ENCODE data around the gene TRPM5. TPM values are rescaled to one million over a fixed set of nuclear protein-coding genes. Genes with fewer than 3 reads are reported as not detected.

TRPM5 gene
- total and polyA plus RNA-seq, 2 of the 8 experiments (the other 6 are each of a cell fraction or from before 2014, with no cell fraction given): 0.02 TPM; not detected in 1

DNA sequence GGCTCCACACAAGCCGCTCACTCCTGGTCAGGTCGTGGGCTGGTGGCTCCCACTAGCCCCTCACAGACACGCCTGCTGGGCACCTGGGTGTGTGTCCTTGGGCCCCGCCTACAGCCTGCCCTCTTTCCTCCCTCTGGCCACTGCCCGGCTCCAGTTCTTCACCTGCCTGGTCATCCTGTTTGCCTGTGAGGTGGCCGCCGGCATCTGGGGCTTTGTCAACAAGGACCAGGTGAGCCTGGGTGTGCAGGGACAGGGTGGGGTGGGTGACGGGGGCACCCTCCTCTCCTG lies 49.6 kb downstream of the TRPM5 start:
- Histone ChIP-seq H4K8ac (ENCODE audit: extremely low read depth, insufficient read depth, low read length) (no peak overlapping the region), H3K27me3 (replicated peaks in 1 of 4; ENCODE audit: control insufficient read depth in 3 of 4, extremely low read depth in 1 of 4, insufficient read depth in 3 of 4, low read length in 3 of 4) (no peaks in the 10 kb centered on the region), H3K4me2 (ENCODE audit: insufficient read depth in 1 of 2, low read depth in 2 of 2, low read length in 2 of 2) (no peak overlapping the region), H3K14ac (ENCODE audit: insufficient read length) (no peak overlapping the region), H3K79me1 (ENCODE audit: low read depth, low read length) (peaks cover 11% of the 10 kb centered on the region), H3K9ac (replicated peaks in 1 of 4; ENCODE audit: extremely low read depth in 1 of 4, low read depth in 3 of 4, low read length in 3 of 4) (no peak overlapping the region), H3K4me3 (ENCODE audit: extremely low read depth in 1 of 4, insufficient read depth in 2 of 4, low read depth in 3 of 4, low read length in 4 of 4) (no peak overlapping the region), H3K4ac (replicated peaks; ENCODE audit: insufficient read length, low read depth, low read length) (no peak overlapping the region), H4K20me1 (replicated peaks in 1 of 2; ENCODE audit: control insufficient read depth in 1 of 2, insufficient read depth in 2 of 2, low read length in 2 of 2) (peaks cover 15 to 30% of the 10 kb centered on the region in 2 experiments), H3K79me2 (ENCODE audit: control insufficient read depth in 1 of 2, insufficient read depth in 2 of 2, low read length in 2 of 2) (peaks cover 0 to 6% of the 10 kb centered on the region in 2 experiments; a peak in 2 of 4 replicates), H2AFZ (ENCODE audit: low read length) (no peak overlapping the region), H2BK20ac (ENCODE audit: low read length) (no peak overlapping the region), H3K23ac (ENCODE audit: insufficient read length) (no peak overlapping the region), H3K23me2 (ENCODE audit: low read depth, low read length) (peaks cover 4% of the 10 kb centered on the region), H3K18ac (ENCODE audit: extremely low read depth, low read length) (no peak overlapping the region), H3K27ac (ENCODE audit: low read depth, low read length) (no peak overlapping the region), H2BK5ac (ENCODE audit: low read depth, low read length) (no peak overlapping the region), H2BK12ac (ENCODE audit: low read depth, low read length) (no peak overlapping the region), H4K91ac (replicated peaks; ENCODE audit: insufficient read length, low read length) (no peak overlapping the region), H4K5ac (ENCODE audit: insufficient read length, low read depth, low read length) (no peak overlapping the region), H3K56ac (replicated peaks; ENCODE audit: insufficient read length, low read depth, low read length) (no peak overlapping the region), H2BK15ac (ENCODE audit: low read length) (no peak overlapping the region), H2AK5ac (ENCODE audit: low read depth, low read length) (no peak overlapping the region), H2BK120ac (replicated peaks; ENCODE audit: low read depth, low read length) (no peak overlapping the region), H3K36me3 (ENCODE audit: control insufficient read depth in 2 of 4, insufficient read depth in 4 of 4, low read length in 3 of 4) (peaks cover 0 to 21% (median under 1%) of the 10 kb centered on the region in 4 experiments; a peak in 4 of 8 replicates), H3K4me1 (replicated peaks in 1 of 4; ENCODE audit: control insufficient read depth in 3 of 4, insufficient read depth in 4 of 4, low read length in 3 of 4) (peaks cover 0 to 13% (median 6%) of the 10 kb centered on the region in 4 experiments; a peak in 4 of 7 replicates), H3K9me3 (ENCODE audit: insufficient read depth in 2 of 2, low read depth in 1 of 2, low read length in 1 of 2) (no peaks in the 10 kb centered on the region)
- DNase-seq (ENCODE audit: low read depth in 1 of 2, low spot score in 2 of 2) (no peak), FAIRE-seq (no peak)
- POLR2A ChIA-PET (ENCODE audit: partially characterized antibody): no interaction called here
- CTCF ChIA-PET (ENCODE audit: partially characterized antibody): no interaction called here
- TF ChIP-seq HDAC6 (IDR thresholded peaks at IDR 0.05; ENCODE audit: low read depth, low read length): no peak
- TF ChIP-seq POLR2AphosphoS5 (IDR thresholded peaks at IDR 0.05; ENCODE audit: low read depth, low read length): no peak
- TF ChIP-seq BRCA1 (IDR thresholded peaks at IDR 0.05; ENCODE audit: low read depth, low read length): no peak
- no peak for TF ChIP-seq EGR1 (IDR thresholded peaks at IDR 0.05; ENCODE audit: borderline replicate concordance, low read depth, low read length)
- TF ChIP-seq CHD2 (IDR thresholded peaks at IDR 0.05; ENCODE audit: low read length): no peak
- no peak for TF ChIP-seq JUN (IDR thresholded peaks at IDR 0.05; ENCODE audit: low read depth, low read length)
- TF ChIP-seq NANOG (IDR thresholded peaks at IDR 0.05; ENCODE audit: insufficient read depth, low read depth, low read length, poor library complexity, severe bottlenecking): no peak
- TF ChIP-seq HDAC2 (IDR thresholded peaks at IDR 0.05; ENCODE audit: borderline replicate concordance in 1 of 2, low read depth in 2 of 2, low read length in 2 of 2): no peak
- TF ChIP-seq TBP (IDR thresholded peaks at IDR 0.05; ENCODE audit: low read depth, low read length): no peak
- TF ChIP-seq RXRA (IDR thresholded peaks at IDR 0.05; ENCODE audit: insufficient read depth, low read depth, low read length): no peak
- TF ChIP-seq POLR2A (IDR thresholded peaks at IDR 0.05; ENCODE audit: control extremely low read depth in 1 of 2, low read depth in 2 of 2, low read length in 2 of 2): no peak
- no peak for TF ChIP-seq POU5F1 (IDR thresholded peaks at IDR 0.05; ENCODE audit: low read depth, low read length)
- TF ChIP-seq ZNF274 (IDR thresholded peaks at IDR 0.05; ENCODE audit: borderline replicate concordance, extremely low read depth, low read length): no peak
- 93% methylated on average over 8 of the region's 8 CpGs; no CpG with 5 or more reads in 1 of the 2 experiments for WGBS, 2 experiments (ENCODE audit: extremely low coverage in 1 of 2, insufficient coverage in 1 of 2, insufficient read length in 1 of 2, insufficient replicate concordance in 2 of 2, low coverage in 1 of 2, low lambda C conversion rate in 2 of 2, missing lambda C conversion rate in 1 of 2)

All from H1 (cell line).